GM19438 (cell line): ENCODE data around the gene PGRMC2.

Source experiments
- ATAC-seq: cut with Tn5 transposase; IDR thresholded peaks from one replicate; pipeline ENCODE4 v1.9.1; 2021; ENCODE audit warnings: low read depth; ENCODE audit not compliant: unreplicated experiment

The PGRMC2 gene

GRCh38 chr4:128287141-128287870 is at the start of gene PGRMC2:
Gene PGRMC2 (minus strand): TSS chr4:128287813. CDS start chr4:128287790, 23 bp downstream.
- peak; percentile 8 for ATAC-seq

GRCh38 chr4:128335541-128335940 is 47.9 kb upstream of the PGRMC2 start:
- no peak for ATAC-seq

- no peak for ATAC-seq
Observed at GRCh38 chr4:128334256-128334655, 46.6 kb upstream of the PGRMC2 start.

GRCh38 chr4:128333309-128334018 is 45.9 kb upstream of the PGRMC2 start:
- ATAC-seq = no peak

GRCh38 chr4:128332081-128332480 is 44.5 kb upstream of the PGRMC2 start:
- no peak for ATAC-seq

- ATAC-seq = no peak
Observed at GRCh38 chr4:128329638-128330037, 42.0 kb upstream of the PGRMC2 start.

- ATAC-seq = no peak
Observed at GRCh38 chr4:128328106-128328505, 40.5 kb upstream of the PGRMC2 start.

- no peak for ATAC-seq
Observed at GRCh38 chr4:128323401-128323800, 35.8 kb upstream of the PGRMC2 start.

- no peak for ATAC-seq
Observed at GRCh38 chr4:128322986-128323385, 35.4 kb upstream of the PGRMC2 start.

GRCh38 chr4:128322311-128322710 is 34.7 kb upstream of the PGRMC2 start:
- ATAC-seq = no peak

GRCh38 chr4:128320656-128321055 is 33.0 kb upstream of the PGRMC2 start:
- no peak for ATAC-seq

GRCh38 chr4:128315756-128316520 is 28.3 kb upstream of the PGRMC2 start:
- ATAC-seq = no peak

GRCh38 chr4:128311659-128312403 is 24.2 kb upstream of the PGRMC2 start:
- ATAC-seq = no peak

GRCh38 chr4:128310266-128310697 is 22.7 kb upstream of the PGRMC2 start:
- no peak for ATAC-seq

GRCh38 chr4:128309585-128309984 is 22.0 kb upstream of the PGRMC2 start:
- no peak for ATAC-seq

- no peak for ATAC-seq
Observed at GRCh38 chr4:128308986-128309385, 21.4 kb upstream of the PGRMC2 start.

GRCh38 chr4:128307123-128307571 is 19.5 kb upstream of the PGRMC2 start:
- ATAC-seq = no peak

GRCh38 chr4:128305942-128306341 is 18.3 kb upstream of the PGRMC2 start:
- ATAC-seq = no peak

- ATAC-seq = no peak
Observed at GRCh38 chr4:128303986-128304385, 16.4 kb upstream of the PGRMC2 start.

- no peak for ATAC-seq
Observed at GRCh38 chr4:128303405-128303785, 15.8 kb upstream of the PGRMC2 start.

GRCh38 chr4:128301979-128302378 is 14.4 kb upstream of the PGRMC2 start:
- no peak for ATAC-seq
